ENCODE results near the gene LMO7.
"Not testable (repeated sequence)": the region's sequence is repeated elsewhere in the genome, so short reads cannot be mapped to it uniquely, and the experiment has no call there.

Gene LMO7

GRCh38 chr13:75782985-75783384 lies 146.9 kb downstream of the LMO7 start:
- DNase-seq, result no peak

- no peak for DNase-seq
These were observed 147.9 kb downstream of the LMO7 start for GRCh38 chr13:75784003-75784402.

- no peak for DNase-seq
These were observed 149.0 kb downstream of the LMO7 start for GRCh38 chr13:75785130-75785529.

DNA sequence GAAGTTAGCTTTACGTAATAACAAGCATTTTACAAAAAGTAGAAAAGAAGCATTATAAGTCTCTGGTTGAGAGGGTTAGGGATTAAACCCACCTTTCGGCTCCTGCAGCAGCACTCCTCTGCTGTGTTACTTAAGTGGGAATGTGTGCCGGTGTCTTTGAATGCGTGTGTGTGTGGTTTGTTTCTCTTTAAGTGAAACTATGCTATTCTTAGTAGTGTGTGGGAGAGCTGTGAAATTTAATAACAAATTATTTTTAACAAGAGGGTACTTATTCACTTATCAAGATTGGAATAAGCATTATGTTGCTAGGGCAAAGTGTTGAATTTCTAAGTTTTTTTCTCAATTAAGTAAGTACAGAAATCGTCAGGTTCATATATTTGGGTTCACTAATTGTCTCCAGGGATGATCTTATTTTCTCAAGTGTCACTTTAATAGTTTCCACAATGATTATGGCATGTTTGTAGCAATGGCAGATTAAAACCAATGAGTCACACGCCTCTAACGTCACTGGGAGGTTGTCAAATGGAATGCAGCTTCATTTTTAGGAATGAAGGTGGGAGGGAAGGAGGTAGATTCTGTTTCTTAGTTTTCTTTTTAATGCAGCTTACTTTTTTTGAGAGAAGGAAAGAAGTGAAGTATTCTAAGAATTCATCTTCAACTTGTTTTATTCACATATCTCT lies 151.3 kb downstream of the LMO7 start:
- no peak for DNase-seq

- DNase-seq, result no peak
These were observed 152.4 kb downstream of the LMO7 start for GRCh38 chr13:75788481-75788981.

GRCh38 chr13:75789451-75790197 lies 153.5 kb downstream of the LMO7 start:
- no peak for DNase-seq

DNA sequence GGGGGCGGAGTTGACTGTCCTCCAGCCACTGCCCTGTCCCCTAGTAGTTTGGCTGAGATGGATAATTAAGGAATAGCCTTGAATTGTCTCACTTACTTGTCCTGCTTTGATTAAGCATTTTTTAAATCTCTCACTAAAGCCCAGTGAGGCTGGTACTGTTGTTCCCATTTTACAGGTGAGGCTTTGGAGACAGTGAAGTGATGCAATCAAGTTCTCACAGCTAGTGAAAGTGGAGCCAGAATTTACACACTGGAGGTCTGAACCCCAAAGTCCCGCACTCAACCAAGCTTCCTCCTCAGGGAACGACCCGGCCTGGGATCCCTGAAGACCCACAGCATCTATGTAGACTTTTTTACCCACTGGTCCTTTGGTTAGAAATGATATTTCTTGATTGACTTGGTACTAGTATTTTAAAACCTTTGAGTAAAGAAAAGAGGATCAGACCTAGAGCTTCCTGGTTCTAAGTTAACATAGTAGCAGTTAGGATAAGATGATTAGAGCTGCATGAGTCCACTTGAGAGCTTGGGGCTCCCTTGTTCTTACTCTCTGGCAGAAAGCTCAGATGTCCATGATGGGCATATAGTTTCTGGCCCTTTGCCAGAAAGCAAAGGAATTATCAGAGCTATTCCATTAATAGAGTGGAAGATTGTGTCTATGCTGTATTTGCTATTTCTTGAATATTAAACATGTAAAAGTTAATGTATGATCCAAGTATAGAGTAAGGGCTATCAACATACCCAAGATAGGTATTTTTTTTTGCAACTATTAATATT lies 154.3 kb downstream of the LMO7 start:
- no peak for DNase-seq

GRCh38 chr13:75792526-75793187 lies 156.5 kb downstream of the LMO7 start:
- no peak for DNase-seq

- not testable (repeated sequence) for DNase-seq
These were observed 157.0 kb downstream of the LMO7 start for GRCh38 chr13:75793188-75793567.

- DNase-seq, result no peak
These were observed 158.5 kb downstream of the LMO7 start for GRCh38 chr13:75794663-75795062.

DNA sequence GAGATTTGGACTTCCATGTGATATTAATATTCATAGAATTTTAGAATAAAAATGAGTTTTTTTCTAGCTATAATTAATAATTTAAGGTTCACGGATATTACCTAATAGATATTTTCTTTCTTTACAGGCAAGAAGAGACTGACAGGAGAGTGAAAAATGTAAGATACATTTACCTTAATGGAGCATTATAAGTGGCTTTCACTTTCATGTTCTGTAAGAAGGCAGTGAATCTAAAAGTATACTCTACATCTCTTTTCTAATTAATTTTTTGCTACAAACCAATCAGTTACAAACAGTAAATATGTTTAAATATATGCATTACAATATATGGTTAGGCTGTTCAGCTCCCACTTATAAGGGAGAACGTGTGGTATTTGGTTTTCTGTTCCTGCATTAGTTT lies 159.1 kb downstream of the LMO7 start:
- no peak for DNase-seq

DNA sequence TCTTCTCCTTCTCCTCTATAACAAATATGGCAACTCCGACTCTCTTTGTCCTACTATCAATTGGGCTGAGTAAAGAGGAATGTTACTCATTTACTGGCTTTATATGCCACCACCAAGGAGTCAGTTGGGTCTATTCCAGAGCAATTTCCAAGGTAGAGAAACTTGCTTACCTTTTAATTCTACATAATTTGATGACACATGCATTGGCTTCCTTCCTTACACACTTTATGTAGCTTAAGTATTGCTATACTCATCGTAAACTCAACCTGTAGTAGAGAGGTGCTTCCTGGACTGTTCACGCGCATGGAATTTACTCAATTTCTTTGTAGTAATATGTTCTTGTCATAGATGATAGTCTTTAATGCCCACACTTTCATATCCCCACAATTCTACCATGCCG lies 160.7 kb downstream of the LMO7 start:
- no peak for DNase-seq

DNA sequence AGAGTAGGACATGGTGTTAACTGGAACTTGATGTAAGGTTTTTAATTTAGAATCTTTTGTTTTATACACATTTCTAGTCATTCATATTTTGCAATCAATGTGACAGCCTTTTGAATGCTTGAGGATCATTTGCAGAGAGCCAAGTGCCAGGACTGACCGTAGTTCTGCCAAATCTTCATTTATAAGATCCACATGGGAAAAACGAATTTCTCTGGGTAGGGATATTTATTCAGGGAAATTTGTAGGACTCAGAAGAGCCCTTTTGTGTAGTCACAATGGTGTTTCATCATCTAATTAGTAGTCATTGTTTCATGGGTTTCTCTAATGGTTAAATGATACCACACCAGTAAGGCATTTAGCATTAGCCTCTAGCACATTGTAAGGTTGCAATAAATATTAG lies 161.1 kb downstream of the LMO7 start:
- DNase-seq, result no peak

DNA sequence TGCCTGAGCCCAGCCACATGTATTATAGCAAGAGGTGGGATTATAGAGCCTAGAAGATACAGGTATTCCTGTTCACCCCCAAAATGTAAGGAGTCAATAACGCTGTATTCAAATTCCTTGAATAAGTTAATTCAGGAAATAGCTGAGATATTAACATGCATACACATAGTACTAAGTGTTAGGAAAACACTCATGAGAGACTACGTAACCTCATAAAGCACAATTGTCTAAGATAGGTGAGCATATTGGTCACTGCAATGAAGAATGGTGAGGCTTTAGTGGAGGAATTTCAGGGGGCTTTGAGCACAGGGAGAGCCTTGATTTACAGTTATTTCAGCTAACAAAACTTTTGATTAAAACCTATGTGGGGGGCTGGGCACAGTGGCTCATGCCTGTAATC lies 161.6 kb downstream of the LMO7 start:
- DNase-seq, result no peak

DNA sequence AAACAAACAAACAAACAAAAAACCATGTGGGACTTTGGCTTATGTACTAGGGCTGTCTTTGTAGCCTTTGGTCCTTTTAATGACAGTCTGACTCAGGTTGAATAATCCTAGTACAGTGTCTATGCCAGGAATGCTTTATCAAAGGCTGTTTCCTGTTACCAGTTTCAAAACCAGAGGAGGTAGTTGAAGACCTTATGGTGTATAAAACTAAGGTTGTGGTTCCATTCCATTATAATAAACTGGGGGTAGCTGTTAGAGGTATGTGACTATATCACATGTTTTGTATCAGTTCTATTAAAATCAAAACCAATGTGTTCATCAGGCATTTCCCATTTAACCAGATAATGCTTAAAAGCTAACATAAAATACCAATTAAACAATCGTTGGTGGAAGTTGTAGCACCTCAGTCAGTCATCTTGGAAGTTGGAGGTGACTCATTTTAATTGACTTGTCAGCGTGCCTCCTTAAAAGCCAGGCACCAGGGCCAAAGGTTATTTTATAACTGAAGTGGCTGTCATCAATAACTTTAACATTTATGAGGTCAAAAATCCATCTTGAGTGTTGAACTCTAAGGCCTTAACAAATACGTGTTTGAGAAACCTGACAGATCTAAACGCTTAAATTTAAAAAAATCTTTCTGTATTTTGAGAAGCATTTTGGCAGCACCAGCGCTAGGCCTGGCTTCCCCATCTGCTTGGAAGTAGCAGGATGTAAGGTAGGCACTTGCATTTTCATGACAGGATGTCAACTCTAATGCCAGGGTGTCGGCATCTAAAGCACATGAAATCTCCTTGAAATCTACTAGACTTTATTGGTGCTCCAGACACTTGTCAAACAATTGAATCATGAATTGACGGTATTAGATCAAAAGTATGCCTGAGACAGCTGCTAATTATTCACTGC lies 162.5 kb downstream of the LMO7 start:
- no peak for DNase-seq

DNA sequence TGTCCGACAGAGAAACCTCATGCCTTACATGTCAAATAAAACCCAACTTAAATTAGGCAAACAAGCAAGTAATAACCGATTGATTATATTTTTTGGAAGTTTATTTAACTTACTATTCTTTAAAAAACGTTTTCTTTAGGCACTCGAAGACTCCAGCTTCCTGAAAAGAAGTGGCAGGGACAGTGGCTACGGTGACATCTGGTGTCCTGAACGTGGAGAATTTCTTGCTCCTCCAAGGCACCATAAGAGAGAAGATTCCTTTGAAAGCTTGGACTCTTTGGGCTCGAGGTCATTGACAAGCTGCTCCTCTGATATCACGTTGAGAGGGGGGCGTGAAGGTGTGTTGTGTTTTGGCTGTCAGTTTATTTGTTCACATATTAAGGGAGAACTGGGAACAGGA lies 164.4 kb downstream of the LMO7 start:
- DNase-seq, result no peak

- no peak for DNase-seq
These were observed 165.3 kb downstream of the LMO7 start for GRCh38 chr13:75801388-75801945.

GRCh38 chr13:75802161-75802560 lies 166.0 kb downstream of the LMO7 start:
- no peak for DNase-seq

- DNase-seq, result no peak
These were observed 167.1 kb downstream of the LMO7 start for GRCh38 chr13:75803164-75803611.

DNA sequence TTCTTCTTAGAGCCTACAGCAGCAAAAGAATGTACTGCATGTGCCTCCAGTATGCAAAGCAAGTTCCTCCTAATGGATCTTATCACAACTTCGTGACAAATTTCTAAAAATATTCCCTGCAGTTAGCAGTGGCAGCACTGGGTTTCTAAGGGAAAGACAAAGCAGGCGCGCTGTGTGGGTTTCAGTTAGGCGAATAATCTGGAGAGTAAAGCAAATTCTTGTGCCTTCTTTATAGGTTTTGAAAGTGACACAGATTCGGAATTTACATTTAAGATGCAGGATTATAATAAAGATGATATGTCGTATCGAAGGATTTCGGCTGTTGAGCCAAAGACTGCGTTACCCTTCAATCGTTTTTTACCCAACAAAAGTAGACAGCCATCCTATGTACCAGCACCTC lies 167.9 kb downstream of the LMO7 start:
- no peak for DNase-seq

DNA sequence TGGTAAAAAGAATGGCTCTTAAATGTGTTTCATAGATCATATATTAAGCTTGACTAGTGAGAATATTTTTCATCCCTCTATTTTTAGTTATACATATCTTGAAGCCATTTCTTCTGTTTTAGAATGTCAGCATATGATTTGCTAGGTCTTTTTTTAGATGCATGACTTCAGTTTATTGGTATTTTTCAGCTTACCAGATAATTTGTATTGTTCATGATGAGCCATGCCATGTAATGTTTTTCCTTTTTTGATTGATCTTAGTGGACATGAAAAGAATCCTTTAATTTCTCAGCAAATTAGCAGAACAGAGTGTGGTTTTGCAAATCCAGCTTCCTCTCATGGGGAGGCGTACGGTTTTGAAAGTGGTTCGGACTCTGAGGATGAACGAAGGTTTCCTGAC lies 168.5 kb downstream of the LMO7 start:
- DNase-seq, result no peak

DNA sequence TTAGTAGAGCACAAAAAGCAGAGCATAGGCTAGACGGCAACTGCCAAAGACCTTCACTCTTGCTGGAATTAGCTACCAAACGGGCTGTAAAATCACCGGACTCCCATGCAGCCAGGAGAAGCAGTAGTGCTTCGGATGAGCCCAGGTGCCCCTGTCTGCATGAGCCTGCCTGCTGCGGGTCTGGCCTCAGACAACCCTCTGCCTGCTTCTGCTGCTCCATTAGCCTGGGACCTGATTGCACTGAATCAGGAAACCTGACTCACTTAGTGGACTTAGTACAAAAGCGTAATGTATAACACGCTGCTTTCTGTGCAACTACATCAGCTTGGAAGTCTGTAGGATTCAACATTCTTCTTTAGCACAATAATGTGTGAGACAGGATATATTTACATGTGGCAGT lies 170.0 kb downstream of the LMO7 start:
- DNase-seq, result no peak

Data from stimulated activated CD4-positive, alpha-beta T cell treated with anti-CD3 and anti-CD28 coated beads, Interleukin-4, amount 100 ng/mL, for 1 hour (primary cell).